Measurements from ENCODE around the gene PXDN.
"Not testable (repeated sequence)": the region's sequence is repeated elsewhere in the genome, so short reads cannot be mapped to it uniquely, and the experiment has no call there.

The PXDN gene

GRCh38 chr2:1727101-1727771 lies 17.1 kb downstream of the PXDN start:
- DNase-seq (ENCODE audit: low read depth in 3 of 3, low spot score in 1 of 3), result no peak

DNA sequence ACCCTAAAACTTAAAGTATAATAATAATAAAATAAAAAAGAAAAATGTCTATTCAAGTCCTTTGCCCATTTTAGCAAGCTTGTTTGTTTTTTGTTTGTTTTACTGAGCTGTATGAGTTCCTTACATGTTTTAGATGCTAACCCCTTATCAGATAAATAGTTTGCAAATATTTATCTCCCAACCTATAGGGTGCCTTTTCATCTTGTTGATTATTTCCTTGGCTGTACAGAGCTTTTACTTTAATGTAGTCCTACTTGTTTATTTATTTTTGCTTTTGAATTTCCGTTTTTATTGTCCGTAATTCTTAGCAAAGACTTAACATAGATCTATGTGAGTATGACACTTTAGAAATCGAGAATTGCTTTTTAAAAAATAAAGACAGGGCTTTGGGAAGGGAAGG lies 17.8 kb downstream of the PXDN start:
- no peak for DNase-seq (ENCODE audit: low read depth in 3 of 3, low spot score in 1 of 3)

- not testable (repeated sequence) for DNase-seq (ENCODE audit: low read depth in 3 of 3, low spot score in 1 of 3)
Measured at GRCh38 chr2:1724351-1724750, 20.0 kb downstream of the PXDN start.

DNA sequence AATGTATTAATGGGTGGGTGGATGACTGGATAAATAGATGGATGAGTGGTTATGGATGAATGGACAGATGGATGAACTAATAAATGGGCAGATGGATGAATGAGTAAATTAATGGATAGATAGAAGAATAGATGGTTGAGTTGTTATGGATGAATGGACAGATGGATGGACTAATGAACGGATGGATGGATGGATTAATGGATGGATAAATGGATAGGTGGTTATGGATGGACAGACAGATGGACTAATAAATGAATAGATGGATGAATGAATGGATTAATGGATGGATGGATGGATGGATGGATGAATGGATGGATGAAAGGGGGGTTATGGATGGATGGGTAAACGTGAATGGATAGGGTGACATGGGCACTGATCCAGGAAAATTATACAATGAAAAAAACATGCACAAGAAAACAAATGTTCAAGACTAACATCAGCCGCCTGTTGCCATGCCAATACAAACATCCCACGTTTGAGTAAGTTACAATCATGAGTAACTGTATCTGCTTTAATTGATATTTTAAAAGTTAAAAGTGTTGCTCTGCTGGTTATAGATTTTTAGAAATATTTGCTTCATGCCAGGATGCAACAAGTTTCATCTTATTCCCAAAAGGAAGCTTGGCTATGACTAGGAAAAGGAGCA lies 20.8 kb downstream of the PXDN start:
- no peak for DNase-seq (ENCODE audit: low read depth in 3 of 3, low spot score in 1 of 3)

GRCh38 chr2:1722692-1723091 lies 21.6 kb downstream of the PXDN start:
- DNase-seq (ENCODE audit: low read depth in 3 of 3, low spot score in 1 of 3), result no peak

DNA sequence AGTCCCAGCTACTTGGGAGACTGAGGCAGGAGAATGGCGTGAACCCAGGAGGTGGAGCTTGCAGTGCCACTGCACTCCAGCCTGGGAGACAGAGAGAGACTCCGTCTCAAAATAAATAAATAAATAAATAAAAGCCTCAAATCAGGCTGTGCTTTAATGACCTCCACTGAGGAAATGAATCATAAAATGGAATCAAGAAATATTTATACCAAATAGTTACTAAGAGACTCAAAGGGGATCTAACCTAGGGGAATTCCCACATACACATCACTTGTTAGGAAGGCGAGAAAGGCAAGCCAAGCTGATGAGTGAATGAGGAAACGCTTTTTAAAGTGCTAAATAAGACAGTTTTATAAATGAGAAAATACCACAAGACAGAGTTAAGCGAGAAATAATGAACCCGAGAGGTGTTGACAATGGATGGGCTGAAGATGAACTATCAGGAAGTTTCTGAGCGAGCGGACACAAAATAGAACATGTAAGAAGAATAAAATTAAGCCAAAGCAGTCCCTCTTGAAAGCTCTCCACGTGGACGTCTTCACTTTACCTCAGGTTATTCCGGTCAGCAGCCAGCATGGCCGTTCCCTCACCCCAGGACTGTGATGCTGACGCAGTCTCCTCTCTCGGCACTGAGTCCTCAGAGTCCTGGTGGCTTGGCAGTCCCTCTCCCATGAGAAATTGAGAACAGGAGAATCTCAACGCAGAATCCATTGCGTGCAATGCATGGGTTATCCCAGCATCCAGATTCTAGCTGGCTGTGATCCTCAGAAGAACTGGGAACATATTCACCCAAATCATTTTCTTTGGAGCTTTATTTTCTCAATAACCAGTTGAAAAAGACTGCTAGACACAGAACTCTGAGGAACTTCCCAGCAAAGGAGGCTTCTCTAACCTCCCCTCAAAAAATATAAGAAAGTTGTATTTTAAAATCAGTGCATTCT lies 22.3 kb downstream of the PXDN start:
- DNase-seq (ENCODE audit: low read depth in 3 of 3, low spot score in 1 of 3), result no peak

DNA sequence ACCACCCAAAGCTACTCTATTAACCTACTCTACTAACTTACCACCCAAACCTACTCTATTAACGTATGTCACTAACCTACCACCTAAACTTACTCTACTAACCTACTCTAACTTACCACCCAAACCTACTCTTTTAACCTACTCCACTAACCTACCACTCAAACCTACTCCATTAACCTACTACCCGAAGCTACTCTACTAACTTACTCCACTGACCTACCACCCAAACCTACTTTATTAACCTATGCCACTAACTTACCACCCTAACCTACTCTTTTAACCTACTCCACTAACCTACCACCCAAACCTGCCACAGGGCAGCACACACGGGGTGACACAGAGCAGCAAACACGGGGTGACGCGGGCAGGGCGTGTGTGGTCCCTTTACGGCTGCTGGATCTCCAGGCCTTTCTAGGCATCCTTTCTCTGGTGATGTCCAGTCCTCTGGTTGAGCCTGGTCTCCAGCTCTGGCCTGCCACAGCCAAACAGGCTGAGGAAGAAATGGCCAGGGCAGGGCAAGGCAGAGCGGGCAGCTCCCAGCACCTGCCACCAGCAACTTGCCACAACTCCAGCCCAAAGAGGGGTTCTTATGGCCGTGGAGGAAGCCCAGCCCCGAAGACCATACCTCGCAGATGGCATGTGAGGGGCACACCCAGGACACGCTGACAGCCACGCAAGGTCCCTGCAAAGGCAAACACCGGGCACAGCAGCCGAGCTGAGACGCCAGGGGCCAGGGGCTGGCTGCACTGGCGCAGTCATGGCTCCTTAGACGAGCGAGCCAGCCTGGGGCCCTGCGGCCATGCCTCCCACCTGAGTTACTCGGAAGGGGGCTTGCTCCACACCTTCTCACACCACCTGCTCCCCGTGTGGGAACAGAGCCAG lies 25.7 kb downstream of the PXDN start:
- no peak for DNase-seq (ENCODE audit: low read depth in 3 of 3, low spot score in 1 of 3)

- DNase-seq (ENCODE audit: low read depth in 3 of 3, low spot score in 1 of 3), result no peak
Measured at GRCh38 chr2:1717113-1717512, 27.2 kb downstream of the PXDN start.

DNA sequence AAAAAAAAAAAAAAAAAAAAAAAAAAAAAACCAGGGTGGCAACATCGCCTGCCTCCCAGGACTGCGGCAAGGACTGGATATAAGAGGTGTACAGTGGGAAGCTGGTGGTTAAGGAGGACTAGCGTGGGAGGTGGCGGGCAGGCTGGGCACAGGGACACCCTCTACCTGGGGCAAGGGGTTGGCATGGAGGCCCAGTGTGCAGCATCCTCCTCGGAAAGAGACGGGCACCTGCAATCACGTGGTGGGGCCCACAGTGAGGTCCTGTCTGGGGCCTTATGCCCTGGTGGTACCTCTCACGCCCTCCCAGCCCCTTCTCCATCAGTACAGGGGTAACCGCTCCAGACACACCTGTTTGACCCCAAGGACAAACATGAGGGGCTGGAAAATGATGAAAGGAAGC lies 27.9 kb downstream of the PXDN start:
- no peak for DNase-seq (ENCODE audit: low read depth in 3 of 3, low spot score in 1 of 3)

DNA sequence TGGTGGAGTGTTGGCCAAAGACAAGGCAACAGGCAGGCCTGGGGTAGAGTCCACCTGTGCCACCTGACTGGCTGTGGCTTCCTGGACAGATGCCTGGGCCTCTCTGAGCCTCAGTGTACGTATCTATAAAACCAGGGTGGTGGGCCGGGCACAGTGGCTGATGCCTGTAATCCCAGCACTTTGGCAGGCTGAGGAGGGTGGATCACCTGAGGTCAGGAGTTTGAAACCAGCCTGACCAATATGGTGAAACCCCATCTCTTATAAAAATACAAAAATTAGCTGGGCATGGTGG lies 28.4 kb downstream of the PXDN start:
- DNase-seq (ENCODE audit: low read depth in 3 of 3, low spot score in 1 of 3), result not testable (repeated sequence)

DNA sequence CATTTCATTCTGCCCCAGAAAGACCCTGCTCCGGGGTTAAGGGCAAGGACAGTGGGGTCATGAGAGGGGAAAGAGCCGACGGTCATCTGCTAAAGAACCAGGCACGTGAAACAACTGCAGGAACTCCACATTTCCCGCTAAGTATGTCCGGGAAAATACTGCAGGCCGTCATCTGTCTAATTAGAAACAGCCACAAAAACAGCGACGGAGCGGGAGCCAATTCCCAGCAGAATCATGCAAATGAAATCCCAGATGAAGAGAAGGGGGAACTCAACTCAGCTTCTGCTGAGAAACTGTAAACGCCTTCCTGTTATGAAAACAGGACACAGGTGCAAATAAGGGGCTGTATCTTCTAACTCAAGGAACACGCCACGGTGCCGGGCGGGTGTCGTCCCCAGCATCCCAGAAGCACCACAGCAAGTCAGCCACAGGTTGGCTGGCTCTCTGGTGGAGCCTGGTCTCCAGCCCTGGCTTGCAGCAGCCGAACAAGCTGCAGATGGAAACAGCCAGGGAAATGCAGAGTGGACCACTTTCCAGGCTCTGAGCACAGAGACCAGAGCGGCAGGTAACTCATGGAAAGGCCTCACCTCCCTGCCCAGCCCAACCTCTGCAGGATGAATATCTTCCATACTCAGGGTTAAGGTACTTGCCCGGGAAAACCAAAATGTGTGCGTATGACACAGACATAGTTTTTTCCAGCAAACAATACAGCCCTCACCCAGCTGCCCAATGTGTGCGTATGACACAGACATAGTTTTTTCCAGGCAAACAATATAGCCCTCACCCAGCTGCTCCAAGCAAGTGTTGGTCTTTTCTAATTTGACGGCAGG lies 28.9 kb downstream of the PXDN start:
- DNase-seq (ENCODE audit: low read depth in 3 of 3, low spot score in 1 of 3), result no peak

- DNase-seq (ENCODE audit: low read depth in 3 of 3, low spot score in 1 of 3), result no peak
Measured at GRCh38 chr2:1714291-1715064, 29.8 kb downstream of the PXDN start.

DNA sequence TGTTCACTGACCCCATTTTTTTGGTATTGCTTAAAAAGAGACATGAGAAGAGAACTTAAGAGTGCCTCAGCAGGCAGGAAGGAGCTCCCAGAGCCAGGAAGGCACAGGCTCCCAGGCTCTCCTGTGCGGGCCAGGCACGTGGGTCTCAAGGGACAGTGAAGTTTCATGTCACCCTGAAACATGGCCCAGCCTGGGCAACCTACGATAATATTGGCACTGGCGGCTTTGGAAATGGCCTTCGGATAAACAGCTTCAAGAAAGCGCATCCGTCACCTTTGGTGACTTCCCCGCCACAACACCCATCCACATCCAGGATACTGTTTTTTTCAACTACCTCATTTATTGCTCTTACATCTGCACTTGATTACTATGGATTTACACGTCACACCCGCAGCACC lies 30.5 kb downstream of the PXDN start:
- DNase-seq (ENCODE audit: low read depth in 3 of 3, low spot score in 1 of 3), result no peak

DNA sequence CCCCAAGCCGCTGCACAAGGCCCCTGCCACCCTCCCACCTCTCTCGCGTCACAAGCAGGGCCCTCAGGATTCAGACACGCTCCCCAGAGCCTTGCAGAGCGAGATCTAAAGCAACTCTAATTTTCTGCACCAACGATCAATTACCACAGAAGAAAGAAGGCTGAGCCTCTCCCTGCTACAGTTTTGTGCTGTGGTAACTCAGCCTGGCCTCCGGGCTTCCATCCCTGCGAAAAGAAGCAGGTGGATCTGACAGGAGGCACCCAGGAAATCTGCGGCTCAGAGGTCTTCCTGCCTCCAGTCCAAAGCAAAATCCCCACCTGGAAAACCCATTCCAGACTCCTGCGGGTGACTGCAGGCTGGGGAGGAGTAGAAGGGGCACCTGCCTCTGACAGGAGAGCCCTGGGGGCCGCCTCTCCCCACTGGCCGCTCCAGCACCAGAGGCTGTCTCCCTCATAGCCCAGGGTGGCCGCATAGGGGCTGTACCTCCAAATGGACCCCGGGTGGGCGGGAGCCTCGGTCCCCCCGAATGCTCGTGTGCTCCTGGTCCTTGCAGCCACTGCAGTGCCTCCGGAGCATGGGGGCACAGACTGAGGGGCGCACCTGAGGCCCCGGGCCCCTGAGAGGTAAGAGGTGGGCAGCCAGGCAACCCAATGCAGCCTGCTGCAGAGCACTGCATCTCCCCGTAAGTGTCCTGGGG lies 31.0 kb downstream of the PXDN start:
- no peak for DNase-seq (ENCODE audit: low read depth in 3 of 3, low spot score in 1 of 3)

- DNase-seq (ENCODE audit: low read depth in 3 of 3, low spot score in 1 of 3), result no peak
Measured at GRCh38 chr2:1709946-1710560, 34.3 kb downstream of the PXDN start.

- no peak for DNase-seq (ENCODE audit: low read depth in 3 of 3, low spot score in 1 of 3)
Measured at GRCh38 chr2:1709335-1709605, 35.0 kb downstream of the PXDN start.

DNA sequence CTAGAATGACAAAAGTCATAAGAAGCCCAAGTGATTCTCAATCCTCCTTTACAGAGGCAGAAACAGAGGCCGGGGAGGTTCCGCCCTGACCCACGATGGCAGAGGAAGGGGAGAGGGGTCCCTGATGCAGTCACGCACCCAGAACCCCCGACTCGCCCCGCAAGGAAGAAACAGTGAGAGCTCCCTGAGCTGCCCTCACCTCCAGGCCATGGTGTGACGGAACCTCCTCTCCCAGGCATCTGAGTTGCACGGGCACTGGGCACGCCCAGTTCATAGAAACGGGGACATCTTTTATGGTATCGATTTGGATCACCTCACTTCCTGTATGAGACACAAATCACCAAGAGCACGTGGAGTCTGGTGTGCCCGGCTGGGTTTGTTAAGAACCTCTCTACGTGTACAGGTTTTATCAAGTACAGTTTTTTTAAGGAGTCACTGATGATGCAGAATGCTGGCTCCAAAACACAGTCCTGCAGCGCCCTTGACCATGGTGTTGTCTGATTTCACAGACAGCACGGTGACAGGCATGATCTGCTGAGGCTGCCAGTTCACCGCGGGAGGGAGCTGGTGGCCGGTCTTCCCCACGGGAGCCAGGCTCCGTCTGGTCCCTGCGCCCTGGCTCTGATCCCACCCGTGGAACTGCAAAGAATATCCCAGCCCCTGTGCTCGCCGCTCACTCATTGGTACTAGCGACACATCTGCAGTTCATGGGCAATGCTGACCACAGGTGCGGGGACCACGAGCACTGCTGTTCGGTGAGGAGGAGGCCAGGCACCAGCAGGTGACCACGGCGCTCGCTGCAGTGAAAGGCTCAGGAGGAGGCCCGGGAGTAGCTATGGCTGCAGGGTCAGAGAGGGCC lies 35.6 kb downstream of the PXDN start:
- no peak for DNase-seq (ENCODE audit: low read depth in 3 of 3, low spot score in 1 of 3)
